HG02981 (cell line): ENCODE results near the gene PEX14.

Experiments used
- ATAC-seq: cut with Tn5 transposase; IDR thresholded peaks from one replicate; pipeline ENCODE4 v1.9.1; 2021; ENCODE audit warnings: mild to moderate bottlenecking, moderate library complexity; ENCODE audit not compliant: unreplicated experiment

Gene PEX14

GRCh38 chr1:10540277-10541005 lies 65.7 kb downstream of the PEX14 start:
- no peak for ATAC-seq

GRCh38 chr1:10541286-10541685 lies 66.5 kb downstream of the PEX14 start:
- ATAC-seq, result no peak

GRCh38 chr1:10544239-10544638 lies 69.5 kb downstream of the PEX14 start:
- no peak for ATAC-seq

GRCh38 chr1:10546896-10547295 lies 72.1 kb downstream of the PEX14 start:
- no peak for ATAC-seq

- no peak for ATAC-seq
These were observed 75.3 kb downstream of the PEX14 start for GRCh38 chr1:10549904-10550664.

- ATAC-seq, result no peak
These were observed 78.4 kb downstream of the PEX14 start for GRCh38 chr1:10553118-10553517.

GRCh38 chr1:10555635-10556429 lies 81.1 kb downstream of the PEX14 start:
- ATAC-seq, result no peak

GRCh38 chr1:10556430-10557005 lies 81.8 kb downstream of the PEX14 start:
- ATAC-seq, result no peak

GRCh38 chr1:10557714-10558113 lies 83.0 kb downstream of the PEX14 start:
- no peak for ATAC-seq

GRCh38 chr1:10559386-10559785 lies 84.6 kb downstream of the PEX14 start:
- no peak for ATAC-seq

GRCh38 chr1:10561497-10561896 lies 86.7 kb downstream of the PEX14 start:
- no peak for ATAC-seq

GRCh38 chr1:10561955-10562354 lies 87.2 kb downstream of the PEX14 start:
- ATAC-seq, result no peak

GRCh38 chr1:10564063-10564462 lies 89.3 kb downstream of the PEX14 start:
- ATAC-seq, result no peak

GRCh38 chr1:10569531-10569930 lies 94.8 kb downstream of the PEX14 start:
- no peak for ATAC-seq

- ATAC-seq, result no peak
These were observed 100.9 kb downstream of the PEX14 start for GRCh38 chr1:10575616-10576015.

GRCh38 chr1:10578070-10578469 lies 103.3 kb downstream of the PEX14 start:
- ATAC-seq, result no peak

GRCh38 chr1:10583641-10584040 lies 108.9 kb downstream of the PEX14 start:
- no peak for ATAC-seq

GRCh38 chr1:10585242-10585641 lies 110.5 kb downstream of the PEX14 start:
- no peak for ATAC-seq

- ATAC-seq, result no peak
These were observed 111.4 kb downstream of the PEX14 start for GRCh38 chr1:10586125-10586524.

- ATAC-seq, result no peak
These were observed 113.9 kb downstream of the PEX14 start for GRCh38 chr1:10588640-10589039.

- no peak for ATAC-seq
These were observed 114.3 kb downstream of the PEX14 start for GRCh38 chr1:10589074-10589473.
